CD8-positive, alpha-beta memory T cell (primary cell): ENCODE data around the gene ANKRD2. TPM values are rescaled to one million over a fixed set of nuclear protein-coding genes. Genes with fewer than 3 reads are reported as not detected.

ENCODE experiments used
- CTCF ChIA-PET: fragments of 350-600 bp; sonication (Branson Sonifier 250); formaldehyde crosslinking; loops from one replicate; lab custom pipeline; 2021; ENCODE audit warnings: antibody characterized with exemption; lab: Charles Lee
- POLR2A ChIA-PET: fragments of 350-600 bp; sonication (Branson Sonifier 250); formaldehyde crosslinking; loops from one replicate; lab custom pipeline; 2021; ENCODE audit warnings: antibody characterized with exemption; lab: Charles Lee
- DNase-seq, 5 donors: peaks; one replicate each; pipeline versions ENCODE4 v3.0.0 to v3.0.0-alpha.2; 2020 to 2022; ENCODE audit warnings: mixed read lengths in 1 of 5
- H3K27ac ChIP-seq: one replicate; pipeline ENCODE4 v1.7.0; 2013; ENCODE audit warnings: low read depth, mild to moderate bottlenecking, low read length, moderate library complexity
- H3K27me3 ChIP-seq: 2 replicates; pipeline ENCODE4 v1.7.0; 2013; ENCODE audit warnings: low read length, mild to moderate bottlenecking; ENCODE audit not compliant: insufficient read depth, poor library complexity, severe bottlenecking
- H3K36me3 ChIP-seq: 2 replicates; pipeline ENCODE4 v1.7.0; 2013; ENCODE audit warnings: mild to moderate bottlenecking, low read length, moderate library complexity; ENCODE audit not compliant: insufficient read depth
- H3K4me1 ChIP-seq: 2 replicates; pipeline ENCODE4 v1.7.0; 2013; ENCODE audit warnings: mild to moderate bottlenecking, low read length, moderate library complexity; ENCODE audit not compliant: insufficient read depth
- H3K4me3 ChIP-seq: 2 replicates; pipeline ENCODE4 v1.7.0; 2013; ENCODE audit warnings: mild to moderate bottlenecking, low read length
- H3K9me3 ChIP-seq: 2 replicates; pipeline ENCODE4 v1.7.0; 2013; ENCODE audit warnings: mild to moderate bottlenecking, low read length
- H3K27ac Mint-ChIP-seq, 8 donors: one replicate each; pipeline ENCODE4 v1.8.0; 2020 to 2021; ENCODE audit warnings: mixed read lengths in 8 of 8, mild to moderate bottlenecking in 6 of 8, inconsistent platforms in 3 of 8, moderate library complexity in 3 of 8
- H3K27me3 Mint-ChIP-seq, 2 donors: one replicate each; pipeline ENCODE4 v1.8.0; 2020 to 2021; ENCODE audit warnings: mixed read lengths in 2 of 2, mild to moderate bottlenecking in 1 of 2, moderate library complexity in 1 of 2
- H3K36me3 Mint-ChIP-seq, 3 donors: one replicate each; pipeline ENCODE4 v1.8.0; 2020 to 2021; ENCODE audit warnings: mixed read lengths in 3 of 3, inconsistent platforms in 1 of 3, mild to moderate bottlenecking in 1 of 3
- H3K4me1 Mint-ChIP-seq, 3 donors: one replicate each; pipeline ENCODE4 v1.8.0; 2020 to 2021; ENCODE audit warnings: mixed read lengths in 3 of 3, inconsistent platforms in 1 of 3, mild to moderate bottlenecking in 1 of 3
- H3K4me3 Mint-ChIP-seq, 7 donors: one replicate each; pipeline ENCODE4 v1.8.0; 2020 to 2021; ENCODE audit warnings: mixed read lengths in 7 of 7, mild to moderate bottlenecking in 6 of 7, moderate library complexity in 4 of 7, inconsistent platforms in 2 of 7
- H3K9me3 Mint-ChIP-seq, 5 donors: one replicate each; pipeline ENCODE4 v1.8.0; 2020 to 2022; ENCODE audit warnings: mixed read lengths in 5 of 5, mild to moderate bottlenecking in 3 of 5, moderate library complexity in 2 of 5, inconsistent platforms in 1 of 5
- polyA plus RNA-seq: library from polyadenylated mRNA; unstranded; fragments of 300-500 nt; fragmentation: Illumina TruSeq; gene quantifications from one replicate; pipeline ENCODE4 v1.2.3, GENCODE V29; 2021
- total RNA-seq, 2 experiments: library from RNA; stranded (reverse); gene quantifications; one replicate each; pipeline ENCODE4 v1.2.3, GENCODE V29; 2021

The ANKRD2 gene
- total and polyA plus RNA-seq, 3 experiments from 2014 or later = not detected

GRCh38 chr10:97612386-97612785 lies 39.8 kb downstream of the ANKRD2 start:
- no peaks in the 10 kb centered on the region for H3K27me3 ChIP-seq
- Mint-ChIP-seq H3K36me3 (no peaks in the 10 kb centered on the region), H3K4me3 (no peak overlapping the region), H3K27me3 (peaks cover 0 to 2% of the 10 kb centered on the region in 2 donors), H3K4me1 (no peaks in the 10 kb centered on the region), H3K9me3 (no peaks in the 10 kb centered on the region), H3K27ac (no peak overlapping the region)
- POLR2A ChIA-PET = no interaction called here
- CTCF ChIA-PET = interaction anchor here (1.1 kb wide), 1 partner anchor 215 kb away, joined by 3 read pairs; no protein-coding TSS in a partner anchor
- H3K4me3 ChIP-seq = no peak overlapping the region
- no peak for DNase-seq
- no peaks in the 10 kb centered on the region for H3K4me1 ChIP-seq
- no peak overlapping the region for H3K27ac ChIP-seq
- no peaks in the 10 kb centered on the region for H3K9me3 ChIP-seq
- H3K36me3 ChIP-seq = no peaks in the 10 kb centered on the region

GRCh38 chr10:97618285-97618684 lies 45.7 kb downstream of the ANKRD2 start:
- no peaks in the 10 kb centered on the region for H3K36me3 ChIP-seq
- H3K4me1 Mint-ChIP-seq = no peaks in the 10 kb centered on the region
- DNase-seq = no peak
- POLR2A ChIA-PET = no interaction called here
- H3K9me3 ChIP-seq = no peaks in the 10 kb centered on the region
- H3K27ac Mint-ChIP-seq = peak overlapping the region in 1 of 8 donors; percentile 82
- no peaks in the 10 kb centered on the region for H3K36me3 Mint-ChIP-seq
- no peak overlapping the region for H3K27ac ChIP-seq
- CTCF ChIA-PET = no interaction called here
- no peaks in the 10 kb centered on the region for H3K9me3 Mint-ChIP-seq
- no peaks in the 10 kb centered on the region for H3K27me3 Mint-ChIP-seq
- H3K4me1 ChIP-seq = no peaks in the 10 kb centered on the region
- H3K27me3 ChIP-seq = no peaks in the 10 kb centered on the region
- no peak overlapping the region for H3K4me3 ChIP-seq
- H3K4me3 Mint-ChIP-seq = no peak overlapping the region

GRCh38 chr10:97618733-97619132 lies 46.2 kb downstream of the ANKRD2 start:
- ChIA-PET CTCF (interaction anchor here (0.6 kb wide), 1 partner anchor 113 kb away, joined by 3 read pairs; no protein-coding TSS in a partner anchor), POLR2A (no interaction called here)
- no peaks in the 10 kb centered on the region for H3K27me3 ChIP-seq
- no peaks in the 10 kb centered on the region for H3K36me3 Mint-ChIP-seq
- no peaks in the 10 kb centered on the region for H3K4me1 ChIP-seq
- no peak overlapping the region for H3K27ac Mint-ChIP-seq
- DNase-seq = no peak
- H3K4me3 Mint-ChIP-seq = no peak overlapping the region
- H3K27ac ChIP-seq = no peak overlapping the region
- H3K4me1 Mint-ChIP-seq = no peaks in the 10 kb centered on the region
- H3K9me3 Mint-ChIP-seq = no peaks in the 10 kb centered on the region
- H3K4me3 ChIP-seq = no peak overlapping the region
- no peaks in the 10 kb centered on the region for H3K36me3 ChIP-seq
- H3K9me3 ChIP-seq = no peaks in the 10 kb centered on the region
- no peaks in the 10 kb centered on the region for H3K27me3 Mint-ChIP-seq

- ChIA-PET CTCF (no interaction called here), POLR2A (no interaction called here)
- no peaks in the 10 kb centered on the region for H3K4me1 ChIP-seq
- Mint-ChIP-seq H3K36me3 (no peaks in the 10 kb centered on the region), H3K27me3 (no peaks in the 10 kb centered on the region), H3K4me1 (no peaks in the 10 kb centered on the region), H3K4me3 (no peak overlapping the region), H3K27ac (no peak overlapping the region), H3K9me3 (no peaks in the 10 kb centered on the region)
- H3K9me3 ChIP-seq = no peaks in the 10 kb centered on the region
- H3K4me3 ChIP-seq = no peak overlapping the region
- H3K27ac ChIP-seq = no peak overlapping the region
- no peaks in the 10 kb centered on the region for H3K27me3 ChIP-seq
- DNase-seq = no peak
- no peaks in the 10 kb centered on the region for H3K36me3 ChIP-seq
Observed at GRCh38 chr10:97623277-97623676, 50.7 kb downstream of the ANKRD2 start.

- ChIA-PET CTCF (no interaction called here), POLR2A (interaction anchor here (0.6 kb wide), 1 partner anchor 362 kb away, joined by 3 read pairs; no protein-coding TSS in a partner anchor)
- Mint-ChIP-seq H3K27ac (peak overlapping the region in 2 of 8 donors; percentile 38 to 59), H3K36me3 (no peaks in the 10 kb centered on the region), H3K9me3 (no peaks in the 10 kb centered on the region), H3K27me3 (no peaks in the 10 kb centered on the region), H3K4me3 (no peak overlapping the region), H3K4me1 (peaks cover 4 to 5% (median 5%) of the 10 kb centered on the region in 3 donors)
- Histone ChIP-seq H3K27me3 (no peaks in the 10 kb centered on the region), H3K9me3 (no peaks in the 10 kb centered on the region), H3K27ac (no peak overlapping the region), H3K4me3 (no peak overlapping the region), H3K36me3 (no peaks in the 10 kb centered on the region), H3K4me1 (peaks cover 3% of the 10 kb centered on the region)
- DNase-seq = no peak
Observed at GRCh38 chr10:97627731-97628130, 55.2 kb downstream of the ANKRD2 start.

GRCh38 chr10:97628228-97628627 lies 55.6 kb downstream of the ANKRD2 start:
- peak overlapping the region in 1 of 7 donors; percentile 59 for H3K4me3 Mint-ChIP-seq
- H3K9me3 ChIP-seq = no peaks in the 10 kb centered on the region
- H3K36me3 ChIP-seq = no peaks in the 10 kb centered on the region
- H3K4me1 Mint-ChIP-seq = peaks cover 7 to 10% (median 8%) of the 10 kb centered on the region in 3 donors
- no peaks in the 10 kb centered on the region for H3K27me3 ChIP-seq
- H3K27me3 Mint-ChIP-seq = peaks cover 0 to 1% of the 10 kb centered on the region in 2 donors
- peaks cover 0 to 4% (median 1%) of the 10 kb centered on the region in 3 donors for H3K36me3 Mint-ChIP-seq
- no peaks in the 10 kb centered on the region for H3K9me3 Mint-ChIP-seq
- POLR2A ChIA-PET = no interaction called here
- DNase-seq = no peak
- no peak overlapping the region for H3K4me3 ChIP-seq
- CTCF ChIA-PET = no interaction called here
- no peak overlapping the region for H3K27ac ChIP-seq
- peak overlapping the region in 1 of 8 donors; percentile 38 for H3K27ac Mint-ChIP-seq
- H3K4me1 ChIP-seq = peaks cover 6% of the 10 kb centered on the region

- no peak for DNase-seq
- Histone ChIP-seq H3K4me3 (no peak overlapping the region), H3K27me3 (no peaks in the 10 kb centered on the region), H3K27ac (no peak overlapping the region), H3K9me3 (no peaks in the 10 kb centered on the region), H3K4me1 (peaks cover 6% of the 10 kb centered on the region), H3K36me3 (no peaks in the 10 kb centered on the region)
- no peak overlapping the region for H3K27ac Mint-ChIP-seq
- peaks cover 0 to 8% (median 3%) of the 10 kb centered on the region in 3 donors for H3K36me3 Mint-ChIP-seq
- CTCF ChIA-PET = interaction anchor here (0.9 kb wide), 1 partner anchor 10 kb away, joined by 3 read pairs; no protein-coding TSS in a partner anchor
- H3K27me3 Mint-ChIP-seq = peaks cover 0 to 3% of the 10 kb centered on the region in 2 donors
- POLR2A ChIA-PET = no interaction called here
- H3K4me3 Mint-ChIP-seq = peak overlapping the region in 1 of 7 donors; percentile 19
- peaks cover 14 to 17% (median 15%) of the 10 kb centered on the region in 3 donors for H3K4me1 Mint-ChIP-seq
- no peaks in the 10 kb centered on the region for H3K9me3 Mint-ChIP-seq
Observed at GRCh38 chr10:97629289-97629688, 56.7 kb downstream of the ANKRD2 start.

GRCh38 chr10:97631098-97631497 lies 58.5 kb downstream of the ANKRD2 start:
- CTCF ChIA-PET = no interaction called here
- peak overlapping the region in 2 of 7 donors; percentile 23 to 50 for H3K4me3 Mint-ChIP-seq
- no peak for DNase-seq

More at GRCh38 chr10:97631098-97631497, 58.5 kb downstream of the ANKRD2 start:
- Mint-ChIP-seq H3K27ac (peak overlapping the region in 1 of 8 donors; percentile 36), H3K36me3 (peaks cover 0 to 8% (median 3%) of the 10 kb centered on the region in 3 donors), H3K9me3 (no peaks in the 10 kb centered on the region), H3K27me3 (peaks cover 0 to 3% of the 10 kb centered on the region in 2 donors), H3K4me1 (peaks cover 14 to 17% (median 15%) of the 10 kb centered on the region in 3 donors)
- no peaks in the 10 kb centered on the region for H3K36me3 ChIP-seq
- H3K27me3 ChIP-seq = no peaks in the 10 kb centered on the region
- H3K27ac ChIP-seq = no peak overlapping the region
- POLR2A ChIA-PET = no interaction called here
- H3K4me3 ChIP-seq = no peak overlapping the region
- H3K9me3 ChIP-seq = no peaks in the 10 kb centered on the region
- H3K4me1 ChIP-seq = peaks cover 6% of the 10 kb centered on the region
